MCF 10A (cell line): ENCODE results near the gene CATSPERZ. TPM values are rescaled to one million over a fixed set of nuclear protein-coding genes. Genes with fewer than 3 reads are reported as not detected.

Experiments used
- BruUV-seq: library from RNA; stranded (reverse); fragments of 400-500 nt; replicated peaks from 2 replicates; lab custom pipeline; 2021; lab: Mats Ljungman, UMichigan
- CTCF ChIA-PET: fragments of 300-600 bp; sonication (Branson Sonifier 250); formaldehyde crosslinking; extraction: SDS; loops from one replicate; lab custom pipeline; 2021; ENCODE audit warnings: antibody characterized with exemption, inconsistent platforms; lab: Yijun Ruan, JAX
- POLR2A ChIA-PET: fragments of 300-600, 350-650 bp; sonication (Branson Sonifier 250); formaldehyde crosslinking; extraction: SDS; loops from one replicate; lab custom pipeline; 2020; ENCODE audit warnings: antibody characterized with exemption, inconsistent platforms; lab: Yijun Ruan, JAX
- DNase-seq: peaks from one replicate; pipeline ENCODE4 v3.0.0-alpha.2; 2018; ENCODE audit not compliant: unreplicated experiment
- H3K27ac Mint-ChIP-seq: one replicate; pipeline ENCODE4 v1.8.0; 2022; ENCODE audit warnings: mild to moderate bottlenecking, low read depth, mixed read lengths; ENCODE audit not compliant: unreplicated experiment
- H3K27me3 Mint-ChIP-seq: one replicate; pipeline ENCODE4 v1.8.0; 2022; ENCODE audit warnings: mixed read lengths; ENCODE audit not compliant: insufficient read depth, unreplicated experiment
- H3K36me3 Mint-ChIP-seq: one replicate; pipeline ENCODE4 v1.8.0; 2022; ENCODE audit warnings: mild to moderate bottlenecking, moderate library complexity, mixed read lengths; ENCODE audit not compliant: insufficient read depth, unreplicated experiment
- H3K4me1 Mint-ChIP-seq: one replicate; pipeline ENCODE4 v1.8.0; 2022; ENCODE audit warnings: mixed read lengths; ENCODE audit not compliant: insufficient read depth, unreplicated experiment
- H3K4me3 Mint-ChIP-seq: one replicate; pipeline ENCODE4 v1.8.0; 2022; ENCODE audit warnings: mild to moderate bottlenecking, moderate library complexity, mixed read lengths; ENCODE audit not compliant: unreplicated experiment
- H3K9me3 Mint-ChIP-seq: one replicate; pipeline ENCODE4 v1.8.0; 2022; ENCODE audit warnings: mixed read lengths; ENCODE audit not compliant: unreplicated experiment
- CTCF ChIP-seq: fragments of 200-600 bp; IDR thresholded peaks from one replicate; pipeline ENCODE4 v1.8.0; 2022; ENCODE audit warnings: antibody characterized with exemption, mild to moderate bottlenecking; ENCODE audit not compliant: unreplicated experiment
- intact Hi-C: fragments of 100-400 bp; cut with micrococcal nuclease; formaldehyde crosslinking; loops from 2 replicates; pipeline ENCODE4 v1.14.1; 2022
- total RNA-seq: library from RNA; stranded (reverse); gene quantifications from 2 replicates; pipeline ENCODE4 v1.2.3, GENCODE V29; 2022

The CATSPERZ gene
- total RNA-seq, 1 experiment from 2014 or later: 0.68 TPM

GRCh38 chr11:64285885-64286800 is 14.0 kb upstream of the CATSPERZ start:
- peaks cover 9% of the 10 kb centered on the region for H3K27me3 Mint-ChIP-seq
- H3K9me3 Mint-ChIP-seq: no peaks in the 10 kb centered on the region
- BruUV-seq: no TSS peak
- ChIA-PET POLR2A (interaction anchor here (0.9 to 8.2 kb wide), 8 partner anchors 9 to 100 kb away, joined by 3 to 125 read pairs (median 8); partner anchors contain the start of genes CATSPERZ, PLCB3, PRDX5 and STIP1), CTCF (interaction anchor here (0.6 to 9.9 kb wide), 3 partner anchors 14 to 22 kb away, joined by 3 to 96 read pairs (median 5); partner anchors contain the start of gene CATSPERZ)
- peak; percentile 21 for TF ChIP-seq CTCF
- H3K4me1 Mint-ChIP-seq: peaks cover 15% of the 10 kb centered on the region
- peak overlapping the region; percentile 76 for H3K4me3 Mint-ChIP-seq
- peak; percentile 42 for DNase-seq
- intact Hi-C loops: loop anchor here (1.0 to 5.0 kb wide), 4 partner anchors 19 to 99 kb away; partner anchors contain the start of genes ESRRA, PLCB3 and STIP1
- peaks cover 29% of the 10 kb centered on the region for H3K36me3 Mint-ChIP-seq
- H3K27ac Mint-ChIP-seq: peak overlapping the region; percentile 84

GRCh38 chr11:64286801-64287159 is 13.4 kb upstream of the CATSPERZ start:
- Mint-ChIP-seq H3K9me3 (no peaks in the 10 kb centered on the region), H3K4me1 (peaks cover 15% of the 10 kb centered on the region), H3K4me3 (peak overlapping the region; percentile 76), H3K36me3 (peaks cover 22% of the 10 kb centered on the region), H3K27me3 (peaks cover 11% of the 10 kb centered on the region), H3K27ac (peak overlapping the region; percentile 77)
- TF ChIP-seq CTCF: no peak
- DNase-seq: no peak
- CTCF ChIA-PET: interaction anchor here (9.9 kb wide), 1 partner anchor 16 kb away, joined by 96 read pairs; the partner anchor contains the start of gene CATSPERZ
- POLR2A ChIA-PET: interaction anchor here (0.9 to 3.1 kb wide), 4 partner anchors 10 to 45 kb away, joined by 3 to 24 read pairs (median 8); partner anchors contain the start of genes PLCB3, PRDX5 and TRMT112
- intact Hi-C loops: loop anchor here (1.0 to 5.0 kb wide), 4 partner anchors 18 to 99 kb away; partner anchors contain the start of genes ESRRA, PLCB3 and STIP1
- BruUV-seq: no TSS peak

- H3K27me3 Mint-ChIP-seq: peaks cover 11% of the 10 kb centered on the region
- CTCF ChIA-PET: interaction anchor here (0.6 to 9.9 kb wide), 2 partner anchors 15 to 809 kb away, joined by 3 to 96 read pairs; partner anchors contain the start of gene CATSPERZ
- BruUV-seq: no TSS peak
- H3K36me3 Mint-ChIP-seq: peaks cover 13% of the 10 kb centered on the region
- no peak overlapping the region for H3K4me3 Mint-ChIP-seq
- POLR2A ChIA-PET: interaction anchor here (1.1 kb wide), 1 partner anchor 36 kb away, joined by 3 read pairs; the partner anchor contains the start of gene PLCB3
- intact Hi-C loops: loop anchor here (2.0 to 5.0 kb wide), 3 partner anchors 17 to 101 kb away; partner anchors contain the start of genes ESRRA, PLCB3 and STIP1
- H3K27ac Mint-ChIP-seq: no peak overlapping the region
- DNase-seq: no peak
- TF ChIP-seq CTCF: no peak
- H3K9me3 Mint-ChIP-seq: no peaks in the 10 kb centered on the region
- peaks cover 15% of the 10 kb centered on the region for H3K4me1 Mint-ChIP-seq
These were observed 12.3 kb upstream of the CATSPERZ start for GRCh38 chr11:64287676-64288352.
